ENCODE data around the gene MYO15B.

GRCh38 chr17:75614556-75615270, 27.1 kb downstream of the MYO15B start:
- no peak for TF ChIP-seq POLR2A (IDR thresholded peaks at IDR 0.05)
- TF ChIP-seq CTCF (IDR thresholded peaks at IDR 0.05) = no peak
- TF ChIP-seq POLR2AphosphoS5 (IDR thresholded peaks at IDR 0.05) = no peak

Data from stomach (tissue), 4 donors.